ENCODE measurements around the gene CPB2.

CPB2 gene

DNA sequence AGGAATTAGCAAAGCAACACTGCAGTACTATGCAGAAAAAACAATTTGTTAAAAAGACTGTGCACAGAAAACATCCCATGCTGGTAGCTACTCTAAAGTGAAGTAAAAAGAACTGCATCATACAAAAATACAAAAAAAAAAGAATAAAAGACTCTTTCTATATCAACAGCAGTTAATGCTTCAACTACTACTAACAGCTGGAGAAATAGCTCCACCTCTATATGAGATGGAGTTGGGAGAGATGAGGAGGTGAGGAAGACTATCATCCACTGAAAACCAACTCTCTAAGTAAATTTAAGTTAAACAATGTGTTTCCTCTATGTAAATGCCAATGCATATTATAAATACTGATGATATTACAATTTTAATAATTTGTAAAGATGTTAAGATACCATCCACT, 54.1 kb downstream of the CPB2 start:
- DNase-seq (ENCODE audit: low spot score), result no peak

DNA sequence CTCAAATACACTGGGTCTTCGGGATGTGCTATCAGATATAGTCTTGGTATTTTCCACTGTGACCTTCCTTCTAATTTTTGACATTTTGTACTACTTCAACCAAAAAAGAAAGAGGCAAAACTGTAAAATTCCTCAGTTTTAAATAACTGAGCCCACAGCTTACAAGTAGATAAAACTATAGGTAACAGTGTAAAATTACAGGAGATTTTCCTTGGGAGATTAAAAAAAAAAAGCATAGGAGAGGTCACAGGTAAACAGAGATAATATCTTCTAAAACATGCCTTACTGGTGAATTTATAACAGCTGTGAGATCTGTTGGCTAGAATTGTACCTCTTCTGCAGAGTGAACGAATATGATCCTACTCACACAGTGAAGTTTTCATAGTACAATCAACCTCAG, 59.4 kb downstream of the CPB2 start:
- DNase-seq (ENCODE audit: low spot score), result no peak

DNA sequence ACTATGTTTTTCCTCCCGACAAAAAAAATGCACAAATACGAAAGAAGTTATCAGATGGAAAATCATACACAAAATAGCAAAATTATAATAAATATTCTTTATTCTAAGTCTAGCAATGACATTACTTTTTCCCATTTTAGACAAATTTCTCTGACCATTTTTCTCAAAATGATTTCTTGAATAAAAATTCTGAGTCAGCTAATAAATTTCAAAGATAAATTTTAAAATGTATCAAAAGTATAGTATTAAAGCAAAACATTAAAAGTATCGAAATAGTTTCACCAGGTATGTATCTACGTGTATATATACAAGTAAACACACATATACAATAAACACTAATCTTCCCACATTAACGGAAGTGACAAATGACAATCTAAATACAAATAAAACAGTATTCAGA, 61.2 kb downstream of the CPB2 start:
- DNase-seq (ENCODE audit: low spot score), result no peak

DNA sequence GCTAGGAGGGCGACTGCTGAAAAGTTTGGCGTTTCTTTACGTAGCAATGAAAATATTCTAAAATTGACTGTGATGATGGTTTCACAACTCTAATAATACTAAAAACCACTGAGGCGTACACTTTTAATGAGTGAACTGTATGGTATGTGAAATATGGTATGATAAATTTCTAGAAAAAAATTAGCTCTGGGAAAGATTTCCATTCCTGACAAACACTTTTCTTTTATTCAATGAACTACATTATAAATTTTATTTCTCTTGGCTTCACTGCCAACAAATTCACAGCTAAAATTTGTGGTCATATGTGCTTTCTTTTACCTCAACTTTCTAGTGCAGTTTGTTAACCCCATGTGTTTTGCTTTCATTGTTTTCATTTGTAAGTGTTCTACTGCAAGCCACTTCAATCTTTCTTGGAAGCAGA, 63.4 kb downstream of the CPB2 start:
- DNase-seq (ENCODE audit: low spot score), result no peak

DNA sequence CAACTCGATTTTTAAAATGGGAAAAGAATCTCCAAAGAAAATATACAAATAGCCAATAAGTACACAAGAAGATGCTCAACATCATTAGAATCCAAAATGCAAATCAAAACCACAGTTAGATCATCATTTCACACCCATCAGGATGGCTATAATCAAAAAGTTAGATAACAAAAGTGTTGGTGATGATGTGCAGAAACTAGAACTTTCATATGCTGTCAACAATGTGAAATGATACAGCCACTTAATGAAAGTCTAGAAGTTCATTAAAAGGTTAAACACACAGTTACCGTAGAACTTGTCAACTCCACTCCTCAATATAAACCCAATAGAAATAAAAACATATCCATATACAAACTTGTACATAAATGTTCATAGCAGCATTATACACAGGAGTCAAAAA, 64.1 kb downstream of the CPB2 start:
- DNase-seq (ENCODE audit: low spot score), result no peak

DNA sequence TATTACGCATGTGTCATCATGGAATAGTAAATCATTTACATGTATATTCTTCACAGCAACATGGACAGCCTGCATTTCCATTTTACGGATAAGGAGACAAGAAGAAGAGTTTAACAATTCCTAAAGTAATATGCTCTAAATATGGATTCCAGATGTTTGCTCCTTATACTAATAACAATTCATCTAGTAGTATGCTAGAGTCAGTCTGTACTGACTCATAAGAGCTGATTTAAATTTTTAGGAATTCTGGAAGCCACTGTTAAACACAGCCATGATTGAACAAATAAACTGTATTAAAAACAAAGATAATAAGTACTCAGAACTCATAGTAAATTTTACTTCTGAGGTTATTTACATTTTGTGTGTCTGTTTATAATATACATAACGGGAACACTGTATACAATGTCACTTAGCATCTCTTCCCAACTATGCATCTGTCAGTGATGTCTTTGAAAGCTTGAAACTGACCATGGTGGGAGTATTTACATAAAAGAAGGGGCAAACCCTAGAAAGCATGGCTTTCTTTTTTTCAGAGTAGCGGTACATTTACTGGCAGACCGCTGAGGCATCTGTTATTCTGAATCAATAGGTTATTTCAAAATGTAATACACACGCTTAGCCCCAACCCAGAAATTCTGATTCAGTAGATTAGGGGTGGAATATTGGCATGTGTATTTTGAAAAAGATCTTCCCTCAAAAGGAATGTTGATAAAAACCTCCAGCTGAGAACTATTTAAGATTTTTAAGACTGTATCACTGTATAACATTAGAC, 65.2 kb downstream of the CPB2 start:
- DNase-seq (ENCODE audit: low spot score), result no peak

DNA sequence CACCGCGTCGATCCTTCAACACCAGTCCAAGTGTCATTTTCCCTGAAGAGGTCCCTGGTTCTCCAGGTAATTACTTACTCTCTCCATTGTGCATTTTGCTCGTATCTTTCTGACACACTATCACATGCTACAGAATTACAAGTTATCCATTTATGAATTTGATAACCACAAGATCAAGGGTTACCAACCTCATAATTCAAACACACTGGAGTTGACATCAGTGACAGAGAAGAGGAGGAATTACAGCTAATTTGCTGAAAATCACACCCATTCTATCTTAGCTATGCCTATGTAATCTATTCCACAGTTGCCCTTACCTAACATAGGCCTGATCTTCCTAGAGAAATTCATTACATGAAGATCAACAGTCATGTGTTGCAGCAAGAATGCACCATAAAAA, 66.5 kb downstream of the CPB2 start:
- DNase-seq (ENCODE audit: low spot score), result no peak

DNA sequence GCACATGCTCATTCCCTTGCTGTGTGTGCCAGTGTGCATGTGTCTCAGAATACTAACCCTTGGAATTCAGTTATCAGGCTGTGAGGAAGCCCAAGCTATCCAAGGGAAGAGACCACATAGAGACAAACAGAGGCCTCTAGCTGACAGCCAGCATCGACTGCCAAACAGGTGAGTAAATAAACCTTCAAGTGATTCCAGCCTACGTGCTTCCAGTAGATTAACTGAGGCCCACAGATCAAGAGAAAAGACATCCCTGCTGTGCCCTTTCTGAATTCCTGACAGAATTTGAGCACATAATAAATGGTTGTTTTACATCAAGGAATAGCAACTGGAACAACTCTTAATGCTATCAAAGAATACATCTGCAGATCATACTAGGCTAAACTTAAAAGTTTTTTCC, 69.8 kb downstream of the CPB2 start:
- DNase-seq (ENCODE audit: low spot score), result no peak

DNA sequence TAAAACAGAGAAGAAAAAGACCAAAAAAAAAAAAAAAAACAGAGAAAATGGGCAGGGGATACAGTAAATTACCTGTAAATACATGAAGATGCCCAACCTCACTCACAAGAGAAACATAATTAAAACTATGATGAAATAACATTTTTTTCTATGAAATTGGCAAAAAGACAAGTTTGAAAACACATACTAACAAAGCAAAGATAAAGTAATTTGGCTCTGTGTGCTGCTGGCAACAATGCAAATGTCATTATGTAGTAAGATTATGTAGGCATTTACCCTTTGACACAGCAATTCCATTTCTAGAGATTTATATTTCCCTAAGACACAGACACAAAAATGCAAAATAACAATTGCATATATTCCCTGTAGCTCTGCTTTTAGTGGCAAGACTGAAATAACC, 72.5 kb downstream of the CPB2 start:
- DNase-seq (ENCODE audit: low spot score), result no peak

DNA sequence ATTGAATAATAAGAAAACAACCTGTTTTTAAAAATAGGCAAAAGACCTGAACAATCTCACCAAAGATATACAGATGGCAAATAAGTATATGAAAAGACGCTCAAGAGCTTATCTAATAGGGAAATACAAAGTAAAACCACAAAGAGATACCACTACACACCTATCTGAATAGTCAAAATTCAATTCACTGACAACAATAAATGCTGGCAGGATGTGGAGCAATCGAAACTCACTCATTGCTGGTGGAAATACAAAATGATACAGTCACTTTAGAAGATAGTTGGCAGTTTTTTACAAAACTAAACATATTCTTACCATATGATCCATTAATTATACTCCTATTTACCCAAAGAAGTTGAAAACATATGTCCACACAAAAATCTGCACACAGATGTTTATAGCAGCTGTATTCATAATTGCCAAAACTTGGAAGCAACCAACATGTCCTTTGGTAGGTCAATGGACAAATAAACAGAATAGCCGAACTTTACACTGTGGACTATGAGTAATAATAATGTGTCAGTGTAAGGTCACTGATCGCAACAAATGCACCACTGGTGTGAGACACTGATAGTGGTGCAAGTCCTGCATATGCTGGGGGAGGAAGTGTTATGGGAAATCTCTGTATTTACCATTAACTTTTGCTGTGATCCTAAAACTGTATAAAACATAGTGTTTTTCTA, 73.1 kb downstream of the CPB2 start:
- DNase-seq (ENCODE audit: low spot score), result no peak

DNA sequence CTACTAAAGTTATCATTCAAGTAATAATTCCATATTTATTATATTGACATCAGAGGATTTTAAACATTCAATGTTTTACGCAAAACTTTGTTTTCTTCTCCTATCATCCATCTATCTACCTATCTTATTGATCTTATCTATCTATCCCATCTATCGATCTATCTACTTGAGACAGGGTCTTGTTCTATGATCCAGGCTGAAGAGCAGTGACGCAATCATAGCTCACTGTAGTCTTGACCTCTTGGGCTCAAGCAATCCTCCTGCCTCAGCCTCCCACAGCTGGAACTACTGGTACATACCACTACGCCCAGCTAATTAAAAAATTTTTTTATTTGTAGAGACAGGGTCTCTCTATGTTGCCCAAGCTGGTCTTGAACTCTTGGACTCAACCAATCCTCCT, 79.7 kb downstream of the CPB2 start:
- no peak for DNase-seq (ENCODE audit: low spot score)

DNA sequence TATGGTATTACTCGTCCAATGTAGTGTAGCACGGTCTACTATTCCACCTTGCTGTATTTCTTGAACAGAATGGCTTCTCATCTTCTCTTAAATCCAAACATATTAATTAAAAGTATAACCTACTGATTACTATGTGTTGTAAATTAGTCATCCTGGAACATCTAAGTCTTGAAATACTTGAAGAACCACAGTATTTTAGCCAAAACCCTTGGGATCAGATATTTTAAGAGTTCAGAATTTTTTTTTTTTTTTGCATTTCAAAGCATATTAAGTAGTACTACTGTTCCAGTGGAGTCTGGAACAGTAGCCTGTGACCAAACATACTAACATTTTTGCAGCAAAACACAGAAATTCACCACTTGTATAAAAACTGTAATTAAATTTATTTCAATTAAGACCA, 82.4 kb downstream of the CPB2 start:
- no peak for DNase-seq (ENCODE audit: low spot score)

DNA sequence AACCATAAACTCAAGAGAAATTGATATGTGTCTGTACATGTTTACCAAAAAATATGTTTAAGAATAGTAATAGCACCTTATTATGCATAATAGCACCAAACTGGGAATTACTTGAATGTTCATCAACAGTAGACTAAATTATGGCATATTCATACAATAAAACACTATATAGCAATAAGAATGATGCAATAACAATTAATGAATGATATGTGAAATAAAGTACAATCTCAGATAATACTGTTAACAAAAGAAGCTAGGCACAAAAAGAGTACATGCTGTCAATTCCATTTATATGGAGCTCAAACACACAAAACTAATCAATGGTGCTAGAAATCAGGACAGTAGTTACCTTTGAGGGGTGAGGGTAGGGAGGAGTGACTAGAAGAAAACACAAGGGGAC, 88.6 kb downstream of the CPB2 start:
- no peak for DNase-seq (ENCODE audit: low spot score)

DNA sequence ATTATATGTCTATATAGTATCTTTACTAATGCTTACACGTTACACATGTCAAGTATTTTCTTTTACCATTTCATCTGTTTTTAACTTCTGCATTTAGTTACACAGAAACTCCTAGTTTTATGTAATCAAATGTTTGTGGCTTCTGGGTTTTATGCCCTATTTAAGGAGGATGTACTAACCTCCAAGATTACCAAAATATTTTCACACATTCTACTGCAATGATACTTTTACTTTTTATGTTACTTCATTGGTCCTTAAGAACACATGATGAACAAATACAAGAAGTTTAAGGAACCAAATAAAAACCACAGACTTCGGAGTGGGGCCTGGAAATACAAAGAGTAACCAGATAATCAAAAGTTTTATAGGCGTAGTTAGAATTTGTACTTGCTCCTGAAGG, 89.5 kb downstream of the CPB2 start:
- DNase-seq (ENCODE audit: low spot score), result no peak

DNA sequence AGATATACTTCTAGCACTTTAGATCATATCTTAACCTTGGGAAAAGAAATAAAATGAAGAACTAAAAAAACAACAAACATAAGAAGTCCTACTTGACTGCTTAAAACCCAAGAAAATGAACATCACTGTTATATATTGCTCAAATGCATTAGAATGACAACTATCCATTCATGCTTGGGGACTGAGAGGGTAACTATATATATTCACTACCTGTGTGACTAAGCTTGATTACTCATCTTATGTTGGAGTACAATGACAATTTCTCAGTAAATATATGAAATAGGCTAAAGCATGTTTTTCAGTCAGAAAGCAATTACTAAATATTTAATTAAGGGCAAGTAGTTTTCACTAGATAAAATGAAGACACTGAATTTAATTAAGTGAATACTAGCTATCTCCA, 92.4 kb downstream of the CPB2 start:
- no peak for DNase-seq (ENCODE audit: low spot score)

DNA sequence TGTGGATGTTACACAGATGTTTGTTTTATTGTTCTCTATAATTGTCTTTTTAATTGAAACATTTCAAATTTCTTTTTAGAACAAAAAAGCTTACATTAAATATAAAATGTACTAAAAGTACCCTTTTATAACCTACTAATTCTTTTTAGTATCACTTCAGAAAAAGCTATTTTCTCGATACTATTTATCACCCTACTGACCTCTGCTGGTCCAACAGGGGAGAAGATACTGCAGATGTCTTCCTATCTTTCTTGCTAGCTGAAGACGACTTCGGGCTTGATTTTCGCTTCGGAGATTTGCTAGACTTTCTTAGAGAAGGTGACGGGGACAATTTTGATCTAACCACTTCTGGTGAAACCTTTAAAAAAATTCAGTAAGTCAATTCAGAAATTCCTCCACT, 94.7 kb downstream of the CPB2 start:
- no peak for DNase-seq (ENCODE audit: low spot score)

DNA sequence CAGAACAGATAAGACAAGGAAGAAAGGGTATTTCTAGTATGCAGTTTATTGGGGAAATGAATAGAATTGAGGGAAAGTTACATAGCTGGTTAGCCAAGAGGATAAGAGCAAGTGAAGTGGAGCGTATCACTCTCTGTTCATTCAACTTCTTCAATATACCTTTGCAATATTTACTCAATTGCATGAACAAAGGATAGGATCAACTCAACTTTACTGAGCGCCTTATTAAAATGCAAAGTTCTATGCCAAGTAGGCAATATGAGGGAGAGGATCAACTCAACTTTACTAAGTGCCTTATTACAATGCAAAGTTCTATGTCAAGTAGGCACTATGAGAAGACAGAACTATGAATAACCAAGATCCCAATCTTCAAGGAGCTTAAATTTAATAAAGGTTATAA, 96.2 kb downstream of the CPB2 start:
- DNase-seq (ENCODE audit: low spot score), result no peak

DNA sequence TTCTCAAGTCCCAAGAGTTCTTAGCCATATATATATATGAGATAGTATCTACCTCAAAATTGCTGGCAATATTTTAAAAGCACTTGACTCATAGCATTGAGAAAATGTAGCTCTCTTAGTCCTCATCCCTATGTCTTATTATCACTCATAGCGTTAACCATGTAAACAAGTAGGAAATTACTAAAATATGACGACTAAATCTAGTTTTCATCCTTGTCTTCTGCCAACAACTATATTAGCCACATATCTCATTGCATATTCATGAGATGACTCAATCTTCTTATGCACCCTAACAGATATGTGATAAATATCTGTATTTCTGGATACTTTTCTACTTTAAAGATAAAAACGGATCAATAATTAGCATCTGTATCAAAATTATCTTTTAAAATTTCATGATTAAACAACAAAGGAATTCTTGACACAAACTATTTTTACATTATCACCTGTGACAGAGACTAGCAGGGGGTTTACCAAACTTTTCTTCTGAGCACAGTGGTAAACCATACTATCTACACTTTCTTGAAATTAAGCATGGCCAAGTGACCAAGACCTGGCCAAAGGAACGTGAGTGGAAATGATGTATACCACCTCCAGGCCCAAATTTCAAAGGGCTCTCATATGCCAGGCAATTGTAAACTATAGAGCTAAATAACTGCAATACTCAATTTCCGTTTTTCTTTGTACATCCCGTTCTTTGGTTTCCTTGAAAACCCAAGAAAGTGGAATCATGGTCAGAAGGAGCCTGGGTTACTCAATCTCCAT, 98.0 kb downstream of the CPB2 start:
- DNase-seq (ENCODE audit: low spot score), result no peak

DNA sequence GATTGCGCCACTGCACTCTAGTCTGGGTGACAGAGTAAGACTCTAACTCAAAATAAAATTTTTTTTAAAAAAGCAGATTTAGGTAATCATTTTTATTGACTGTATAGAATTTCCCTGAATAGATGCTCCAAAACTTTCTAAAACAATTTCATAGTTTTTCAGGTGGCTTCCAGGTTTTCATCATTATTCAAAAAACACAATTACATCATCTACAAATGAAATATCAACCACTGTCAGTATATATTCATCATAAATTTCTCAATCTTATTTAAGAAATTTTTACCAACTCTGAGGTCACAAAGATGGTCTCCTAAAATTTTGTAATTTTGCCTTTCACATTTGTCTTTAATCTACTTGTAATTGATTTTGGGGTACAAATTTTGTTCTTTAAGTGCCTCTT, 100.3 kb downstream of the CPB2 start:
- no peak for DNase-seq (ENCODE audit: low spot score)
